ENCODE data around the gene UGT1A1. TPM values are rescaled to one million over a fixed set of nuclear protein-coding genes. Genes with fewer than 3 reads are reported as not detected.
"Not testable (repeated sequence)": the region's sequence is repeated elsewhere in the genome, so short reads cannot be mapped to it uniquely, and the experiment has no call there.

The UGT1A1 gene
- total RNA-seq, 2 experiments from 2014 or later = not detected

- Mint-ChIP-seq H3K27me3 (peaks cover 20% of the 10 kb centered on the region), H3K4me1 (no peaks in the 10 kb centered on the region), H3K9me3 (peaks cover 6% of the 10 kb centered on the region), H3K4me3 (no peak overlapping the region), H3K27ac (no peak overlapping the region), H3K36me3 (no peaks in the 10 kb centered on the region)
- DNase-seq = no peak
Observed at GRCh38 chr2:233747283-233747544, 12.9 kb upstream of the UGT1A1 start.

DNA sequence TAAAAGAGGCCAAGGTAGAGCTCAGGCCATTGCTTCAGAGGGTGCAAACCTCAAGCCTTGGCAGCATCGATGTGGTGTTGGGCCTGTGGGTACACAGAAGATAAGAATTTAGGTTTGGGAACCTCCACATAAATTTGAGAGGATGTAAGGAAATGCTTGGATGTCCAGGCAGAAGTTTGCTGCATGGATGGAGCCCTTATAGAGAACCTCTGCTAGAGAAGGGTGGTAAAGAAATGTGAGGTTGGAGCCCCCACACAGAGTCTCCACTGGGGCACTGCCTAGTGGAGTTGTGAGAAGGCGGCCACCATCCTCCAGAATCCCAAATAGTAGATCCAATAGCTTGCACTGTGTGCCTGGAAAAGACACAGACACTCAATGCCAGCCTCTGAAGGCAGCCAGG, 9.4 kb upstream of the UGT1A1 start:
- not testable (repeated sequence) for H3K9me3 Mint-ChIP-seq, DNase-seq, H3K36me3 Mint-ChIP-seq, H3K4me1 Mint-ChIP-seq, H3K27ac Mint-ChIP-seq, H3K4me3 Mint-ChIP-seq
- peaks cover 17% of the 10 kb centered on the region for H3K27me3 Mint-ChIP-seq

GRCh38 chr2:233751212-233752009, 8.7 kb upstream of the UGT1A1 start:
- not testable (repeated sequence) for H3K9me3 Mint-ChIP-seq, H3K4me1 Mint-ChIP-seq

DNA sequence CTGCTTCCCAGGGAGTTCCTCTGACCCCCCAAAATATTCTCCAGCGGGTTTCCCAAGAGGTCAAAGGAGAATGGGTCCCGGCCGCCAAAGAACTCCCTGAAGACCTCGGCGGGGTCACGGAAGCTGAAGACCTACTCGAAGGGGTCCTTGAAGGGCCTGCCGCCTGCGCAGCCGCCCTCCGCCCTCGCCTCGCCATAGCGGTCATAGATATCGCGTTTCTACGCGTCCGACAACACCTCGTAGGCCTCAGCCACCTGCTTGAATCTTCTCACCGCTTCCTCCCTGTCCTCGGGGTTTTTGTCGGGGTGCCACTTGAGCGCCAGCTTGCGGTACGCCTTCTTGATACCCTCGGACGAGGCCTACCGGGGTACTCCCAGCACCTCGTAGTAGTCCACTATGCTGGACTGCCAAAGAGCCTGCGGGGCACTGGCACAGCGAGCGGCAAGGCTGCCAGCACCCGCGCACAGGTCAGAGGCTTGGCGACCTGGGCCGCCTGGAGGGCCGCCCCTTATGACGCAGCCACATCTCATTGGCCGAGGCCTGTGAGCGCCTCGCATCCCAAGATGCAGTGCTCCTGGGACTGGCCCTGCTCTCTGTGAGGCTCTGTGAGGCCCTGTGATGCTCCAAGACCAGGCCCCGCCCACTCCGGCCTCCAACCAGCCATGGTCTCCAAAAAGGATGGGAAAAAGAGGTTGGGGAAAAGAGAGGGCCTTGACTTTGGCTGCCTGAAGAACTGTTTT, 5.0 kb upstream of the UGT1A1 start:
- no peak overlapping the region for H3K4me3 Mint-ChIP-seq
- H3K9me3 Mint-ChIP-seq = peaks cover 4% of the 10 kb centered on the region
- peaks cover 4% of the 10 kb centered on the region for H3K27me3 Mint-ChIP-seq
- no peaks in the 10 kb centered on the region for H3K4me1 Mint-ChIP-seq
- H3K27ac Mint-ChIP-seq = no peak overlapping the region
- H3K36me3 Mint-ChIP-seq = no peaks in the 10 kb centered on the region
- DNase-seq = no peak

More at GRCh38 chr2:233751212-233752009, 8.7 kb upstream of the UGT1A1 start:
- H3K27me3 Mint-ChIP-seq = peaks cover 15% of the 10 kb centered on the region
- not testable (repeated sequence) for H3K36me3 Mint-ChIP-seq, H3K27ac Mint-ChIP-seq, H3K4me3 Mint-ChIP-seq, DNase-seq

DNA sequence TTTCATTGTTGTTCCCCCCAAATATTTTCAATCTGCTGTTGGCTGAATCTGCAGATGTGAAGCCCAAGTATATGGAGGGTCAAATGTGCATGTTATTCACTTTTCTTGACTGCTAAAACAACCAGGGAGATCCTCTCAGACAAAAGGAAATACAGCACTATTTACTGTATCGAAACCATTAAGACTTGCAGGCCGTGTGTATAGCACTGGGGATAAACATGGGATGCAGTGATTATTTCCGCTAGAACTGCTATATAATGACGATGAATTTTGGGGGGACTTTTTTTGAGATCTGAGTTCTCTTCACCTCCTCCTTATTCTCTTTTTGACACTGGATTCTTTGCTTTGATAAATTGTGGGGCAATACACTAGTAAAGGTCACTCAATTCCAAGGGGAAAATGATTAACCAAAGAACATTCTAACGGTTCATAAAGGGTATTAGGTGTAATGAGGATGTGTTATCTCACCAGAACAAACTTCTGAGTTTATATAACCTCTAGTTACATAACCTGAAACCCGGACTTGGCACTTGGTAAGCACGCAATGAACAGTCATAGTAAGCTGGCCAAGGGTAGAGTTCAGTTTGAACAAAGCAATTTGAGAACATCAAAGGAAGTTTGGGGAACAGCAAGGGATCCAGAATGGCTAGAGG, 3.5 kb upstream of the UGT1A1 start:
- no peak overlapping the region for H3K27ac Mint-ChIP-seq
- H3K36me3 Mint-ChIP-seq = no peaks in the 10 kb centered on the region
- no peaks in the 10 kb centered on the region for H3K27me3 Mint-ChIP-seq
- H3K9me3 Mint-ChIP-seq = peaks cover 1% of the 10 kb centered on the region
- no peak for DNase-seq
- H3K4me3 Mint-ChIP-seq = no peak overlapping the region
- H3K4me1 Mint-ChIP-seq = no peaks in the 10 kb centered on the region

DNA sequence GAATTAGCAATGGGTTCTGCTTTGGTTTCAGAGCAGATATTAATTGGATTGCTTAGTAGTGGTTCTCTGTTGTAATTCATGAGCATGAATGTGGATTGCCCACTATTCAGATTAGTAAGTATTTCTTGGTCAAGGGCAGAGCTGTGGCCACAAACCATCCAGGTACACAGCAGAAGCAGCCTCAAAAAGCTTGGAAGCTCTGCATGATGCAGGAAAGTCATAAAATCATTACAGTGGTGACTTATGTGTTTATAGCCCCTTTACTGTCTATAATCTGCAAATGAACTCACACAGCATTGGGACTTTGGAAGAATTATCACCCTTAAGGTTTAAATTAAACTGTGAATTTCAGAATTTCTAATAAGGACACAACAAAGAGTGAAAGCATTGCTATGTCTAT, 1.9 kb upstream of the UGT1A1 start:
- no peak for DNase-seq
- H3K27ac Mint-ChIP-seq = no peak overlapping the region
- H3K36me3 Mint-ChIP-seq = no peaks in the 10 kb centered on the region
- peaks cover 4% of the 10 kb centered on the region for H3K27me3 Mint-ChIP-seq
- H3K9me3 Mint-ChIP-seq = peaks cover 1% of the 10 kb centered on the region
- H3K4me3 Mint-ChIP-seq = no peak overlapping the region
- H3K4me1 Mint-ChIP-seq = no peaks in the 10 kb centered on the region

GRCh38 chr2:233758849-233759248, 1.2 kb upstream of the UGT1A1 start:
- Mint-ChIP-seq H3K27ac (no peak overlapping the region), H3K4me3 (no peak overlapping the region), H3K4me1 (no peaks in the 10 kb centered on the region), H3K27me3 (peaks cover 11% of the 10 kb centered on the region), H3K36me3 (no peaks in the 10 kb centered on the region), H3K9me3 (peaks cover 1% of the 10 kb centered on the region)
- DNase-seq = no peak

DNA sequence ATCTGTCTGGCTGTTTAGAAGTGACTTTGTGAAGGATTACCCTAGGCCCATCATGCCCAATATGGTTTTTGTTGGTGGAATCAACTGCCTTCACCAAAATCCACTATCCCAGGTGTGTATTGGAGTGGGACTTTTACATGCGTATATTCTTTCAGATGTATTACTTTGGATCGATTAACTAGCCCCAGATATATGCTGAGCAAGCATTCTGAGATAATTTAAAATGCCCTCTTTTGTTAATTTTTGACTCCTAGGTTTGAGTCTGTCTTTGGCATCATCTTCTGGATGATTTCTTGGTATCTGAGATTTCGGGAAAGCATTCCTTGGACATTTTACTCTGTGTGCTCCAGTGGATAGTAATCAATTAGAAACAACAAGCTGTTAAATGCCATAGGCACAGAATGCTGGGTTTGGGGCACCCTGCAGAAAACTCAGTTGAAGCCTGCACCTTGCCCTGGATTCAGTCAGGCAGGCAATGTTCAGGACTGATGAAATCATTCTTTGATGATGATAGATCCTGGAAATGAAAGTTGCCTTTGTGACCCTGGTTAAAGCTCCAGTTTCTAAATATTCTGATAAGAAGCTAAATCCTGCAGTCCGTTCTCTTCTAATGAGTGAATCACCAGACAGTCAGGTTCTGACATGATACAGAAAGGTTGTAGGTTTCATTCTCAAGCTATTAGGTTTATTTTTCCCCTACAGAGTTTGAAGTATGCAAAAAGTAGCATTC, 1.1 kb downstream of the UGT1A1 start:
- Mint-ChIP-seq H3K9me3 (no peaks in the 10 kb centered on the region), H3K36me3 (no peaks in the 10 kb centered on the region), H3K4me1 (no peaks in the 10 kb centered on the region), H3K27ac (no peak overlapping the region), H3K27me3 (peaks cover 20% of the 10 kb centered on the region), H3K4me3 (no peak overlapping the region)
- no peak for DNase-seq

DNA sequence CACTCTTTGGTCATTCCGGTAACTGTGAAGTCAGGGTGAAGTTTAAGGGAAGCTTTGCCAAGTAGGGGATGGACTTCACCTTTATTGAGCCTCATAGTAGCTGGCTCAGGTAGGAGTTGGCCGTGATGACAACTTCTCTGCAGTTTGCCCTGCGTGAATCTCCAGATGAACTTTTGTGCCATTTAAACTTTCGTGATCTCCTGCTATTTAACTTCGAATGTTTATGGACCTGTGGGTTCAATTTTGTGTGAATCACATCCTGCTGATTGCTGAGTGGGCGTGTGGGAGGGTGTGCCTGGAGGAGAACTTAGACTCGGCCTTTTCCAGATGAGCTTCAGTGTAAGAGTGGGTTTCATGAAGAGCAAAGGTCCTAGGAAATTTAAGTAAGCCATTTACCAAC, 4.2 kb downstream of the UGT1A1 start:
- Mint-ChIP-seq H3K36me3 (no peaks in the 10 kb centered on the region), H3K4me1 (no peaks in the 10 kb centered on the region), H3K27me3 (peaks cover 34% of the 10 kb centered on the region), H3K9me3 (no peaks in the 10 kb centered on the region), H3K27ac (no peak overlapping the region), H3K4me3 (no peak overlapping the region)
- DNase-seq = no peak

- Mint-ChIP-seq H3K27ac (no peak overlapping the region), H3K36me3 (no peaks in the 10 kb centered on the region), H3K4me3 (no peak overlapping the region), H3K4me1 (no peaks in the 10 kb centered on the region), H3K9me3 (no peaks in the 10 kb centered on the region), H3K27me3 (peaks cover 37% of the 10 kb centered on the region)
- DNase-seq = no peak
Observed at GRCh38 chr2:233764761-233765160, 4.7 kb downstream of the UGT1A1 start.

- H3K27me3 Mint-ChIP-seq = peaks cover 39% of the 10 kb centered on the region
- H3K36me3 Mint-ChIP-seq = no peaks in the 10 kb centered on the region
- no peak overlapping the region for H3K4me3 Mint-ChIP-seq
Observed at GRCh38 chr2:233766416-233766815, 6.3 kb downstream of the UGT1A1 start.

DNA sequence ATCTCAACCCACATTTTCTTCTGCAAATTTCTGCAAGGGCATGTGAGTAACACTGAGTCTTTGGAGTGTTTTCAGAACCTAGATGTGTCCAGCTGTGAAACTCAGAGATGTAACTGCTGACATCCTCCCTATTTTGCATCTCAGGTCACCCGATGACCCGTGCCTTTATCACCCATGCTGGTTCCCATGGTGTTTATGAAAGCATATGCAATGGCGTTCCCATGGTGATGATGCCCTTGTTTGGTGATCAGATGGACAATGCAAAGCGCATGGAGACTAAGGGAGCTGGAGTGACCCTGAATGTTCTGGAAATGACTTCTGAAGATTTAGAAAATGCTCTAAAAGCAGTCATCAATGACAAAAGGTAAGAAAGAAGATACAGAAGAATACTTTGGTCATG, 8.0 kb downstream of the UGT1A1 start:
- H3K36me3 Mint-ChIP-seq = no peaks in the 10 kb centered on the region
- H3K4me1 Mint-ChIP-seq = no peaks in the 10 kb centered on the region
- H3K9me3 Mint-ChIP-seq = no peaks in the 10 kb centered on the region
- H3K27ac Mint-ChIP-seq = no peak overlapping the region
- H3K27me3 Mint-ChIP-seq = peaks cover 40% of the 10 kb centered on the region
- H3K4me3 Mint-ChIP-seq = no peak overlapping the region
- DNase-seq = no peak

More at GRCh38 chr2:233766416-233766815, 6.3 kb downstream of the UGT1A1 start:
- no peak for DNase-seq
- Mint-ChIP-seq H3K27ac (no peak overlapping the region), H3K4me1 (no peaks in the 10 kb centered on the region), H3K9me3 (no peaks in the 10 kb centered on the region)

GRCh38 chr2:233769260-233769659, 9.2 kb downstream of the UGT1A1 start:
- no peak for DNase-seq
- Mint-ChIP-seq H3K27me3 (peaks cover 31% of the 10 kb centered on the region), H3K4me1 (no peaks in the 10 kb centered on the region), H3K9me3 (no peaks in the 10 kb centered on the region), H3K36me3 (no peaks in the 10 kb centered on the region), H3K4me3 (no peak overlapping the region), H3K27ac (no peak overlapping the region)

DNA sequence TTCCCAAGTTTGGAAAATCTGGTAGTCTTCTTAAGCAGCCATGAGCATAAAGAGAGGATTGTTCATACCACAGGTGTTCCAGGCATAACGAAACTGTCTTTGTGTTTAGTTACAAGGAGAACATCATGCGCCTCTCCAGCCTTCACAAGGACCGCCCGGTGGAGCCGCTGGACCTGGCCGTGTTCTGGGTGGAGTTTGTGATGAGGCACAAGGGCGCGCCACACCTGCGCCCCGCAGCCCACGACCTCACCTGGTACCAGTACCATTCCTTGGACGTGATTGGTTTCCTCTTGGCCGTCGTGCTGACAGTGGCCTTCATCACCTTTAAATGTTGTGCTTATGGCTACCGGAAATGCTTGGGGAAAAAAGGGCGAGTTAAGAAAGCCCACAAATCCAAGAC, 12.1 kb downstream of the UGT1A1 start:
- Mint-ChIP-seq H3K36me3 (no peaks in the 10 kb centered on the region), H3K9me3 (peaks cover 7% of the 10 kb centered on the region), H3K27me3 (peaks cover 24% of the 10 kb centered on the region), H3K27ac (no peak overlapping the region), H3K4me3 (no peak overlapping the region), H3K4me1 (no peaks in the 10 kb centered on the region)
- DNase-seq = no peak

- no peak for DNase-seq
- peaks cover 7% of the 10 kb centered on the region for H3K9me3 Mint-ChIP-seq
- H3K4me3 Mint-ChIP-seq = no peak overlapping the region
- no peak overlapping the region for H3K27ac Mint-ChIP-seq
- peaks cover 26% of the 10 kb centered on the region for H3K27me3 Mint-ChIP-seq
- no peaks in the 10 kb centered on the region for H3K36me3 Mint-ChIP-seq
- H3K4me1 Mint-ChIP-seq = no peaks in the 10 kb centered on the region
Observed at GRCh38 chr2:233772583-233772982, 12.5 kb downstream of the UGT1A1 start.
